ENCODE measurements around the gene CNTNAP2. TPM values are rescaled to one million over a fixed set of nuclear protein-coding genes. Genes with fewer than 3 reads are reported as not detected.

Gene CNTNAP2
- total RNA-seq, 1 donor from 2014 or later, result 0.27 TPM

GRCh38 chr7:147707926-147708325, 1591.3 kb downstream of the CNTNAP2 start:
- no peaks in the 10 kb centered on the region for H3K27me3 Mint-ChIP-seq (ENCODE audit: low read depth)
- no peak overlapping the region for H3K27ac Mint-ChIP-seq (ENCODE audit: unreplicated experiment)
- H3K36me3 Mint-ChIP-seq (ENCODE audit: low read depth), result peaks cover 1% of the 10 kb centered on the region
- no peak for DNase-seq (ENCODE audit: low spot score)
- H3K4me1 Mint-ChIP-seq (ENCODE audit: low read depth), result peaks cover 4% of the 10 kb centered on the region
- no peak overlapping the region for H3K4me3 Mint-ChIP-seq (ENCODE audit: unreplicated experiment)
- TF ChIP-seq CTCF (IDR thresholded peaks at IDR 0.05), result no peak
- H3K9me3 Mint-ChIP-seq (ENCODE audit: low read depth), result peaks cover 33% of the 10 kb centered on the region

DNA sequence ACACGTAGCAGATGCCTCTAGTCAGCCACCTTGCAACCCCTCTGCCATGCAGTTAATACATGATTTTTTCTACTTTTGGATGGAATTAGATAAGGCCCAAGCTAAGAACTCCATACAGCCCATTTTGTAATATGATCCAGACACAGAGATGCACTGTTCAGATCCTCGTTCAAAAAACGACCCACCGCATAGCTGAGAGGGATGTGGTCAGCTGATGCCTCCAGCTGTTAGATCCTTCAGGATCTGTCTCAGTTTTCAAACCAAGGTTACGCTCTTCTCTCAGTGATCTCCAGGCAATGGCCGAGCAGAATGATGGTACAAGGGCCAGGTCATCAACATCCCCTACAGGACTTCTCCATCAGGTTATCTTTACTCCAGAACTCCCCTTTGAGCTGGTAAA, 1592.3 kb downstream of the CNTNAP2 start:
- TF ChIP-seq CTCF (IDR thresholded peaks at IDR 0.05), result no peak
- H3K27me3 Mint-ChIP-seq (ENCODE audit: low read depth), result no peaks in the 10 kb centered on the region
- DNase-seq (ENCODE audit: low spot score), result no peak
- peaks cover 30% of the 10 kb centered on the region for H3K9me3 Mint-ChIP-seq (ENCODE audit: low read depth)
- H3K27ac Mint-ChIP-seq (ENCODE audit: unreplicated experiment), result no peak overlapping the region
- peaks cover 1% of the 10 kb centered on the region for H3K36me3 Mint-ChIP-seq (ENCODE audit: low read depth)
- H3K4me1 Mint-ChIP-seq (ENCODE audit: low read depth), result peaks cover under 1% of the 10 kb centered on the region
- no peak overlapping the region for H3K4me3 Mint-ChIP-seq (ENCODE audit: unreplicated experiment)

- H3K27me3 Mint-ChIP-seq (ENCODE audit: low read depth), result no peaks in the 10 kb centered on the region
- H3K36me3 Mint-ChIP-seq (ENCODE audit: low read depth), result no peaks in the 10 kb centered on the region
- no peak for TF ChIP-seq CTCF (IDR thresholded peaks at IDR 0.05)
- H3K27ac Mint-ChIP-seq (ENCODE audit: unreplicated experiment), result no peak overlapping the region
- H3K4me3 Mint-ChIP-seq (ENCODE audit: unreplicated experiment), result no peak overlapping the region
- H3K9me3 Mint-ChIP-seq (ENCODE audit: low read depth), result peaks cover 11% of the 10 kb centered on the region
- H3K4me1 Mint-ChIP-seq (ENCODE audit: low read depth), result no peaks in the 10 kb centered on the region
- DNase-seq (ENCODE audit: low spot score), result no peak
Measured at GRCh38 chr7:147711447-147711846, 1594.8 kb downstream of the CNTNAP2 start.

DNA sequence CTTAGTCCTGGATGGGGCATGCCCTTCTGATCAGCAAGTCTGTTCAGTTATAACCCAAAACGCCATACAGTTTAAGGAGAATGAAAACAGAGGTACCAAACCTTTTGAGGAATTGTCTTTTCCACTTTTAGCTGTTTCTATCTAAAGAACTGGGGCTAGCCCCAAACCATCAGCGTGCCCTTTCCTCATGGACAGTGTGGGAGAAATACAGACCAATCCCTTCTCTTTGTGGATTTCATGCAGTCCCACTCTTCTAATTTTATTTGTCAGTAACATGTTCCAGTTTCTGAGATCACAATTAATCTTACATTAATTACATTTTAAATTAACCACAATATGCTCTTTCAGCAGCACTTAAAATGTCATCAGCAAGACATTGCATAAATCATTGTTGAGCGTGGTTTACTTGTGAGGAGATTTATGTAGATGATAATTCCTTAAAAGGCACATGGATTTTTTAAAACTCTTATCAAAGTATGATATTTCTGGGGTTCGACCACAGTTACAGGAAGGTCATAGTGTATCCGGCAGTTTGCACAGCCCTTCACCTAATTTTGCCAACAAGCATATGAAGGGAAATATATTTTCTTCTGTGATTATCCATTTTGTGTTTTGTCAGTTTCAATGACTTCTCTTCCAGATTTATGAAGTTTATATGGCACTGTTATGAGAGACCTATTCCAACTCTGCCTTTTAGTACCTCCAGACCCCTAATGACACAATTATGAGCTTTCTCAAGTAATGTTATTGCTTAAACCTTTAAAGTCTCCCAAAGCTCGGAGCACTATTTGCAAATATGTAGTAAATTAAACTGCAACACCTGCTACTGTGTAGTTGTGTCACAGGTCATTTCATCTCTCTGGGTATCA, 1605.6 kb downstream of the CNTNAP2 start:
- DNase-seq (ENCODE audit: low spot score), result no peak
- no peak for TF ChIP-seq CTCF (IDR thresholded peaks at IDR 0.05)
- H3K4me3 Mint-ChIP-seq (ENCODE audit: unreplicated experiment), result no peak overlapping the region
- no peaks in the 10 kb centered on the region for H3K9me3 Mint-ChIP-seq (ENCODE audit: low read depth)
- H3K4me1 Mint-ChIP-seq (ENCODE audit: low read depth), result no peaks in the 10 kb centered on the region
- H3K27me3 Mint-ChIP-seq (ENCODE audit: low read depth), result no peaks in the 10 kb centered on the region
- no peaks in the 10 kb centered on the region for H3K36me3 Mint-ChIP-seq (ENCODE audit: low read depth)
- no peak overlapping the region for H3K27ac Mint-ChIP-seq (ENCODE audit: unreplicated experiment)

DNA sequence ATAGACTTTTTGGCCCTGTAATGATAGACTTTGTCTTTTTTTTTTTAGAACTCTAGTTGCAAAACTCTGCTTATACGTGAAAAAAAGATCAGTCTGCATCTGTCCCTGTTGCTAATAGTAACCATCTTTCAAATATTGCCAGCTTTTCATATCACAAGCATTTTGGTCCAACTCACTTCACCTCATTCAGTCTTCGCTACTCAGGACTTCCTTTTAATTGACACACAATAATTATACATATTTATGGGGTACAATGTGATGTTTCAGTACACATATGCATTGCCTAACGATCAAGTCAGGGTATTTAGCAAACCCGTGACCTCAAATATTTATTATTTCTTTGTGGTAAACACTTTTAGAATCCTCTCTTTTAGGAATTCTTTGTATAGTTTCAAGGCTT, 1606.9 kb downstream of the CNTNAP2 start:
- TF ChIP-seq CTCF (IDR thresholded peaks at IDR 0.05), result no peak
- no peaks in the 10 kb centered on the region for H3K27me3 Mint-ChIP-seq (ENCODE audit: low read depth)
- H3K4me3 Mint-ChIP-seq (ENCODE audit: unreplicated experiment), result no peak overlapping the region
- no peaks in the 10 kb centered on the region for H3K9me3 Mint-ChIP-seq (ENCODE audit: low read depth)
- no peak for DNase-seq (ENCODE audit: low spot score)
- H3K27ac Mint-ChIP-seq (ENCODE audit: unreplicated experiment), result no peak overlapping the region
- H3K36me3 Mint-ChIP-seq (ENCODE audit: low read depth), result no peaks in the 10 kb centered on the region
- no peaks in the 10 kb centered on the region for H3K4me1 Mint-ChIP-seq (ENCODE audit: low read depth)
